Measurements from ENCODE around the gene ZNF462. TPM values are rescaled to one million over a fixed set of nuclear protein-coding genes. Genes with fewer than 3 reads are reported as not detected.

The ZNF462 gene
- total RNA-seq, 2 donors from 2014 or later = 28.9 to 29.3 TPM

DNA sequence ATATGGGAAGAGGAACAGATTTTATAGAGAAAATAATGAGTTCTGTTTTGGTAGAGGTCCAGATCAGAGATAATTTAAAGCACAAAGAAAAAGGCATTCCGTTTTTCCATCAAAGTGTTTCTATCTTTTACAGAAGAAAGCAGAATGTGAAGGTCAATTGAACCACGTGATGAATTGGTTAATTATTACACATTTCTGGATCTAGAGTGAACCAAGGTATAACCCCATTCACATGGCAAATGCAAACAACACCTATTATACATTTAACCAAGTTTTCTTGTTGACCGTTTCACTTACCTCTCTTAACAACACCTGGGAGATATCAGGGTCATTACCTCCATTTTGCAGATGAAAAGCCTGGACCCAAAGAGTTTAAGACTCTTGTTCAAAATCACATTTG lies 34.9 kb upstream of the ZNF462 start:
- Histone ChIP-seq H3K4me3 (no peak overlapping the region), H3K27me3 (no peaks in the 10 kb centered on the region), H3K9me3 (no peaks in the 10 kb centered on the region), H3K36me3 (no peaks in the 10 kb centered on the region), H3K9ac (ENCODE audit: low read depth in 2 of 2, low read length in 2 of 2) (no peak overlapping the region), H3K4me1 (no peaks in the 10 kb centered on the region), H3K27ac (no peak overlapping the region)
- intact Hi-C loops (cut with DNase I) = no loop called here
- DNase-seq = no peak
- TF ChIP-seq, protein P1, sequence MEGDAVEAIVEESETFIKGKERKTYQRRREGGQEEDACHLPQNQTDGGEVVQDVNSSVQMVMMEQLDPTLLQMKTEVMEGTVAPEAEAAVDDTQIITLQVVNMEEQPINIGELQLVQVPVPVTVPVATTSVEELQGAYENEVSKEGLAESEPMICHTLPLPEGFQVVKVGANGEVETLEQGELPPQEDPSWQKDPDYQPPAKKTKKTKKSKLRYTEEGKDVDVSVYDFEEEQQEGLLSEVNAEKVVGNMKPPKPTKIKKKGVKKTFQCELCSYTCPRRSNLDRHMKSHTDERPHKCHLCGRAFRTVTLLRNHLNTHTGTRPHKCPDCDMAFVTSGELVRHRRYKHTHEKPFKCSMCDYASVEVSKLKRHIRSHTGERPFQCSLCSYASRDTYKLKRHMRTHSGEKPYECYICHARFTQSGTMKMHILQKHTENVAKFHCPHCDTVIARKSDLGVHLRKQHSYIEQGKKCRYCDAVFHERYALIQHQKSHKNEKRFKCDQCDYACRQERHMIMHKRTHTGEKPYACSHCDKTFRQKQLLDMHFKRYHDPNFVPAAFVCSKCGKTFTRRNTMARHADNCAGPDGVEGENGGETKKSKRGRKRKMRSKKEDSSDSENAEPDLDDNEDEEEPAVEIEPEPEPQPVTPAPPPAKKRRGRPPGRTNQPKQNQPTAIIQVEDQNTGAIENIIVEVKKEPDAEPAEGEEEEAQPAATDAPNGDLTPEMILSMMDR (IDR thresholded peaks at IDR 0.05) = no peak

DNA sequence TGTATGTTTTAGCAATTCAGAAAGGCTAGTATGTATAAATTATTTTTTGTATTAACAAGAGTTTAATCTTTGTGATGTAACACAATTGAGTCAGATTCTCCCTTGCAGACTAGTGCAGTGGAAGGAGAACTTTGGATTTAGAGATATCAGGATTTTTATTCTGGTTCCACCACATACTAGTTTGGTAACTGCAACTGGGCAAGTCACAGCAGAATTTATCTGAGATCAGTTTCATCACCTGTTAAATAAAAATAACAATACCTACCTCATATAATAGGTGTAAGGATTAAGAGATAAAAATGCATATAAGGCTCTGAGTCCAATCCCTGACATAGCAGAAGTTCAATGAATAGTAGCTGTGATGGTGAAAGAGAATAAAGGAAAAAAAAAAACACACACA lies 34.0 kb upstream of the ZNF462 start:
- no peaks in the 10 kb centered on the region for H3K4me1 ChIP-seq
- no peaks in the 10 kb centered on the region for H3K27me3 ChIP-seq
- intact Hi-C loops (cut with DNase I) = no loop called here
- no peaks in the 10 kb centered on the region for H3K36me3 ChIP-seq
- no peaks in the 10 kb centered on the region for H3K9me3 ChIP-seq
- DNase-seq = no peak
- H3K9ac ChIP-seq (ENCODE audit: low read depth in 2 of 2, low read length in 2 of 2) = no peak overlapping the region
- no peak overlapping the region for H3K27ac ChIP-seq
- TF ChIP-seq, protein P1 (IDR thresholded peaks at IDR 0.05) = no peak
- H3K4me3 ChIP-seq = no peak overlapping the region

DNA sequence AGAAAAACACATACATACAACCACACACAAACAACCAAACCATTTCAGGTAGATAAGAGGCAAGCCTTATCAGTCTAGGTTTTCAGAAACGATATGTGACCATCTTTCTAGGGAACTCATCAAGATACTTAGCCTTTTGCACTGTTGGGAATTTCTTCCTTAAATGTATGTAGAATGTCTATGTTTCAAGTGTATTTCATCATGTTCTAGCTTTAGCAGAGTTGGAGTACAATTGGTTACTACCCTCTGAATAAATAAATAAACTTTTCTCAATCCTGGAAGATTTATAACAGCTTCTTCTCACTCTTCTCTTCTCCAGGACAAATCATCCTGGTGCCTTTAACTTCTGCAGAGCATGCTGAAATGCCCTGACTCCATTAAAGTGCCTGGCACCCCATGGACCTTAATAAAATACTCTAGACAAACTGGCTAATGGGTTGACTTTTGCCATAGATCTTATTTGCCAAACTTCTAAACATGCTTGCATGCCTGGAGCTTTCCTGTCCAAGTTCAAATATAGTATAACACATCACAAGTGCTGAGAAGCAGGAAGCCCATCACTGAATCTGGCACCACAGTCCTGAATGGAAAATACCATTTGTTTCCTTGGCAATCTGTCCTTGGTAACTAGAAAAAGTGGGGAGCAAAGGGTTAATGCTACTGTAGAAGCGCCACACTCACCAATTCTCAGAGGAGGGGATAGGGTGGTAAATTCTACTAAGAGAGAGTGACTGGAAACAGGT lies 33.1 kb upstream of the ZNF462 start:
- H3K36me3 ChIP-seq = no peaks in the 10 kb centered on the region
- no peak for DNase-seq
- TF ChIP-seq, protein P1 (IDR thresholded peaks at IDR 0.05) = no peak
- intact Hi-C loops (cut with DNase I) = no loop called here
- H3K27me3 ChIP-seq = no peaks in the 10 kb centered on the region
- H3K4me3 ChIP-seq = no peak overlapping the region
- H3K9ac ChIP-seq (ENCODE audit: low read depth in 2 of 2, low read length in 2 of 2) = no peak overlapping the region
- no peak overlapping the region for H3K27ac ChIP-seq
- no peaks in the 10 kb centered on the region for H3K9me3 ChIP-seq
- H3K4me1 ChIP-seq = no peaks in the 10 kb centered on the region

DNA sequence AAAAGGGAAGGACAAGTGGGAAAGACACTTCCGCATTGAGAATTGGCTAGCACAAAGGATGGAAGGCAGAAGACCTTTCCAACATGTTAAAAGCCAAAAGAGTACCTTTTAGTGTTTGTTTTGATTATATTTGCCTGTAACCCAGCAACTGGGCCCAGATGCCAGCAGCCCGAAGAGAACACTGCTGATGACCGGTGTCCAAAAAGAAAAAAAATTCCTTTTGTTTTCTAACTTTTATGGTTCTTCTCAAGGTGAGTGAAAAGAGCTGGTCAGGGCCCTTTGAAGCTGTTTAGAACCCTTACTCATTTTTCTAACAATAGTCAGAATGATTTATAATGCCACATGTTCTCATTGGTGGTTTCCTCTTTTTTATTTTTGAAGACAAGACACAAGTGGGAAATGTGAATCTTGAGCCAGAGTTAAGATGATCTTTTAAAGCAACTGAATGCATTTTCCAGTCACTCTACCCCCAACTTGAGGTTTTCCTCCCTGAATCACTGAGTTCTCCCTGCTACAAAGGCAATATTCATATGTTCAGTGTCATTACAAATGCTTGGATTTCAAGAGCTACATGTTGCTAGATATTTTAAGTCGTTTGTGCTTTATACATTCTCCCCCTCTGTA lies 32.3 kb upstream of the ZNF462 start:
- intact Hi-C loops (cut with DNase I) = no loop called here
- H3K9me3 ChIP-seq = no peaks in the 10 kb centered on the region
- no peaks in the 10 kb centered on the region for H3K36me3 ChIP-seq
- H3K27me3 ChIP-seq = no peaks in the 10 kb centered on the region
- H3K27ac ChIP-seq = no peak overlapping the region
- no peak overlapping the region for H3K4me3 ChIP-seq
- TF ChIP-seq, protein P1 (IDR thresholded peaks at IDR 0.05) = no peak
- H3K4me1 ChIP-seq = no peaks in the 10 kb centered on the region
- no peak overlapping the region for H3K9ac ChIP-seq (ENCODE audit: low read depth in 2 of 2, low read length in 2 of 2)
- DNase-seq = no peak

DNA sequence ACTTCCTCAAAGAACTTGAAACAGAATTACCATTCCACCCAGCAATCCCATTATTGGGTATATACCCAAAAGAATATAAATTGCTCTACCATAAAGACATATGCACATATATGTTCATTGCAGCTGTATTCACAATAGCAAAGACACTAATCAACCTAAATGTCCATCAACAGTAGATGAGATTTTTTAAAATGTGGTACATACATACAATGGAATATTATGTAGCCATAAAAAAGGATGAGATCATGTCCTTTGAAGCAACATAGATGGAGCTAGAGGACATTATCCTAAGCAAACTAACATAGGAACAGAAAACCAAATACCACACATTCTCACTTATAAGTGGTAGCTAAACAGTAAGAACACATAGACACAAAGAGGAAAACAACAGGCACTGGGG lies 28.1 kb upstream of the ZNF462 start:
- H3K27me3 ChIP-seq = no peaks in the 10 kb centered on the region
- H3K27ac ChIP-seq = no peak overlapping the region
- no peak overlapping the region for H3K9ac ChIP-seq (ENCODE audit: low read depth in 2 of 2, low read length in 2 of 2)
- no peaks in the 10 kb centered on the region for H3K4me1 ChIP-seq
- TF ChIP-seq, protein P1 (IDR thresholded peaks at IDR 0.05) = no peak
- no peak for DNase-seq
- no peaks in the 10 kb centered on the region for H3K36me3 ChIP-seq
- H3K9me3 ChIP-seq = no peaks in the 10 kb centered on the region
- intact Hi-C loops (cut with DNase I) = no loop called here
- H3K4me3 ChIP-seq = no peak overlapping the region

Data from colonic mucosa (tissue), 4 donors.